ENCODE results near the gene KIF7. TPM values are rescaled to one million over a fixed set of nuclear protein-coding genes. Genes with fewer than 3 reads are reported as not detected.
"Not testable (repeated sequence)": the region's sequence is repeated elsewhere in the genome, so short reads cannot be mapped to it uniquely, and the experiment has no call there.

KIF7 gene
- total and polyA plus RNA-seq, 10 of the 15 experiments (the other 5 are each of a cell fraction or from before 2014, with no cell fraction given) = 0.01 to 0.36 (median 0.10) TPM; not detected in 2

DNA sequence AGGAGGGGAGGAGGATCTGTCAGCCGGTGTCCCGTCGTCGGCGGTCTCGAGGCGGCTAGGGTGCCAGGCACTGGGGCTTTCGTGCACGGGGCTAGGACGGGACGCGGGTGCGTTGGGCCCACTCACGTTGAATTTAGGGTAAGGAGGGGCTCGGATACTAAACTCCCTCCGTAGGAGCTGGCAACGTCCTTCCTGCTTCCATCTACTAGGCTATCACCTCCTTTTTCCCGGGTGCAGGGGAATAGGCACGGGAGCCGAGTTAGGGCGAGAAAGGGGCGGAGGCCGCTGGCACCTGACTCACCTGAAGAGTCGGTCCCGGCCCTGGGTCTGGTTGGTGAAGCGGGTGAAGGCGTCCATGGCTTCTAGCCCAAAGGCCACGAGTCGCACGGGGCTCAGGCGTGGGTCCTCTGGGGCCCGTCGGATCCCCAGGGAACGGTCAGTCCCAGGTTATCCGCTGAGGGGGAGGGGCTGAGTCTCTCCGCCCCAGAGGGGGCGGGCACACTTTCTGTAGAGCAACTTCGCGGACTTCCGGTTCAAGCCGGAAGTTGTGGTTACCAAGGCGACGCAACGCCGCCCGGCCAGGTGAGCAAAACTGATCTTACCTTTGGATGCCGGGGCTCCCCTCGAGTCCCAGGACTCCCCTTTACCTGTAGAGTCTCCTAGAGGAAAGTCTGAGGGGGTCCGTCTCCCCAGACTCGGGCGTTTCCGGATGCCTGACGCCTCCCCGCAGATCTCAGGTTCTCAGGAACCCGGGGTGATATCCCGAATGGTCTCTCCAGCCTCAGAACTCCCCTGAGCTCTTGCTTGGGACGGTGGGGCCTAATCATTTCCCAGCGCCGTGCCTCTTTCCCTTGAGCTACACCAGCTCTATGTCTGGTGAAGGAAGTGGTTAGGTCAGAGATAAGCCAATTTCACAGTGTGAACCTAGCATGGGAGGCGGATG is 35.3 kb upstream of the KIF7 start, which contains the start of the genes PEX11A and WDR93 (continued):
- TF ChIP-seq FOS (IDR thresholded peaks at IDR 0.05; ENCODE audit: borderline replicate concordance, extremely low read depth, insufficient read length) (no peak), IKZF1 (conservative IDR thresholded peaks at IDR 0.05) (peak; percentile 51; the same call in 1 of the 2 replicates), GATAD2B (conservative IDR thresholded peaks at IDR 0.05; ENCODE audit: low read depth) (peak; percentile 79), LARP7 (IDR thresholded peaks at IDR 0.05) (peak; percentile 69; the same call in 1 of the 2 replicates), BMI1 (IDR thresholded peaks at IDR 0.05; ENCODE audit: borderline replicate concordance) (peak; percentile 86; the same call in 1 of the 2 replicates), DPF2 (IDR thresholded peaks at IDR 0.05) (peak; percentile 21; the same call in 1 of the 2 replicates)
- TF ChIP-seq, protein P1, sequence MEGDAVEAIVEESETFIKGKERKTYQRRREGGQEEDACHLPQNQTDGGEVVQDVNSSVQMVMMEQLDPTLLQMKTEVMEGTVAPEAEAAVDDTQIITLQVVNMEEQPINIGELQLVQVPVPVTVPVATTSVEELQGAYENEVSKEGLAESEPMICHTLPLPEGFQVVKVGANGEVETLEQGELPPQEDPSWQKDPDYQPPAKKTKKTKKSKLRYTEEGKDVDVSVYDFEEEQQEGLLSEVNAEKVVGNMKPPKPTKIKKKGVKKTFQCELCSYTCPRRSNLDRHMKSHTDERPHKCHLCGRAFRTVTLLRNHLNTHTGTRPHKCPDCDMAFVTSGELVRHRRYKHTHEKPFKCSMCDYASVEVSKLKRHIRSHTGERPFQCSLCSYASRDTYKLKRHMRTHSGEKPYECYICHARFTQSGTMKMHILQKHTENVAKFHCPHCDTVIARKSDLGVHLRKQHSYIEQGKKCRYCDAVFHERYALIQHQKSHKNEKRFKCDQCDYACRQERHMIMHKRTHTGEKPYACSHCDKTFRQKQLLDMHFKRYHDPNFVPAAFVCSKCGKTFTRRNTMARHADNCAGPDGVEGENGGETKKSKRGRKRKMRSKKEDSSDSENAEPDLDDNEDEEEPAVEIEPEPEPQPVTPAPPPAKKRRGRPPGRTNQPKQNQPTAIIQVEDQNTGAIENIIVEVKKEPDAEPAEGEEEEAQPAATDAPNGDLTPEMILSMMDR (IDR thresholded peaks at IDR 0.05 in 2 of 3, conservative IDR thresholded peaks at IDR 0.05 in 1 of 3; ENCODE audit: control insufficient read depth in 2 of 3, extremely low read depth in 1 of 3, insufficient read depth in 1 of 3, low read depth in 3 of 3, low read length in 3 of 3) = no peak
- TF ChIP-seq, protein P2, sequence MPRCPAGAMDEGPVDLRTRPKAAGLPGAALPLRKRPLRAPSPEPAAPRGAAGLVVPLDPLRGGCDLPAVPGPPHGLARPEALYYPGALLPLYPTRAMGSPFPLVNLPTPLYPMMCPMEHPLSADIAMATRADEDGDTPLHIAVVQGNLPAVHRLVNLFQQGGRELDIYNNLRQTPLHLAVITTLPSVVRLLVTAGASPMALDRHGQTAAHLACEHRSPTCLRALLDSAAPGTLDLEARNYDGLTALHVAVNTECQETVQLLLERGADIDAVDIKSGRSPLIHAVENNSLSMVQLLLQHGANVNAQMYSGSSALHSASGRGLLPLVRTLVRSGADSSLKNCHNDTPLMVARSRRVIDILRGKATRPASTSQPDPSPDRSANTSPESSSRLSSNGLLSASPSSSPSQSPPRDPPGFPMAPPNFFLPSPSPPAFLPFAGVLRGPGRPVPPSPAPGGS (IDR thresholded peaks at IDR 0.05; ENCODE audit: borderline replicate concordance, insufficient read depth, low read depth, low read length, poor library complexity, severe bottlenecking) = no peak
- TF ChIP-seq, protein P3, sequence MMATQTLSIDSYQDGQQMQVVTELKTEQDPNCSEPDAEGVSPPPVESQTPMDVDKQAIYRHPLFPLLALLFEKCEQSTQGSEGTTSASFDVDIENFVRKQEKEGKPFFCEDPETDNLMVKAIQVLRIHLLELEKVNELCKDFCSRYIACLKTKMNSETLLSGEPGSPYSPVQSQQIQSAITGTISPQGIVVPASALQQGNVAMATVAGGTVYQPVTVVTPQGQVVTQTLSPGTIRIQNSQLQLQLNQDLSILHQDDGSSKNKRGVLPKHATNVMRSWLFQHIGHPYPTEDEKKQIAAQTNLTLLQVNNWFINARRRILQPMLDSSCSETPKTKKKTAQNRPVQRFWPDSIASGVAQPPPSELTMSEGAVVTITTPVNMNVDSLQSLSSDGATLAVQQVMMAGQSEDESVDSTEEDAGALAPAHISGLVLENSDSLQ (IDR thresholded peaks at IDR 0.05) = 0 out of 2 replicates have a peak, but pooled peaks have one; percentile 38

DNA sequence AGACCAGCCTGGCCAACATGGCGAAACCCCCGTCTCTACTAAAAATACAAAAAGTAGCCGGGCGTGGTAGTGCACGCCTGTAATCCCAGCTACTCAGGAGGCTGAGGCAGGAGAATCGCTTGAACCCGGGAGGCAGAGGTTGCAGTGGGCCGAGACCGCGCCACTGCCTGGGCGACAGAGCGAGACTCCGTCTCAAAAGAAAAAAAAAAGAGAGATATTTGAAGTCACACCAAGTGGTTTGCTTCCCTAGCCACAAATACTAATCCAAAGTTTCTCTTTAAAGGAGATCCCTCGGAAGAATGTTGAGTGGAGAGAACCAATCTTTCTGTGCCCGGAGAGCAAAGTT is 34.6 kb upstream of the KIF7 start:
- peak overlapping the region; percentile 95 for H3K4me3 ChIP-seq
- POLR2A ChIA-PET; BruUV-seq (replicated peaks); CTCF ChIA-PET; H3K36me3 ChIP-seq (ENCODE audit: control insufficient read depth in 2 of 2, insufficient read depth in 2 of 2, low read length in 1 of 2); FAIRE-seq; H3K79me2 ChIP-seq (ENCODE audit: control insufficient read depth, insufficient read depth, low read length); H3K9me3 ChIP-seq (replicated peaks; ENCODE audit: control insufficient read depth, insufficient read depth, low read length); DNase-seq (ENCODE audit: low read depth, low spot score); SMC1A ChIA-PET (ENCODE audit: uncharacterized antibody, unreplicated experiment); H3K27me3 ChIP-seq (replicated peaks in 1 of 2; ENCODE audit: control insufficient read depth in 2 of 2, insufficient read depth in 2 of 2, low read length in 1 of 2); in situ Hi-C loops (cut with MboI); RAD21 ChIA-PET (ENCODE audit: unreplicated experiment); intact Hi-C loops (cut with micrococcal nuclease; ENCODE audit: unreplicated experiment); H3K27ac ChIP-seq (ENCODE audit: control insufficient read depth, insufficient read depth); ATAC-seq; H4K20me1 ChIP-seq (ENCODE audit: control insufficient read depth, insufficient read depth); H3K4me1 ChIP-seq (ENCODE audit: control insufficient read depth, insufficient read depth, low read length): not testable (repeated sequence)
- peak overlapping the region; percentile 99 for H2AFZ ChIP-seq (ENCODE audit: control insufficient read depth, low read depth, low read length)
- peak overlapping the region; percentile 49 for H3K9ac ChIP-seq (ENCODE audit: control insufficient read depth, insufficient read depth, low read length)
- 44% methylated on average over 15 of the region's 15 CpGs for WGBS (ENCODE audit: insufficient coverage, insufficient replicate concordance, low lambda C conversion rate, missing lambda C conversion rate)
- peak overlapping the region; percentile 78 for H3K4me2 ChIP-seq (ENCODE audit: control insufficient read depth, insufficient read depth)

All from GM12878 (cell line).